ENCODE data around the gene CYS1. TPM values are rescaled to one million over a fixed set of nuclear protein-coding genes. Genes with fewer than 3 reads are reported as not detected.

CYS1 gene
- polyA plus RNA-seq, 3 donors = not detected

DNA sequence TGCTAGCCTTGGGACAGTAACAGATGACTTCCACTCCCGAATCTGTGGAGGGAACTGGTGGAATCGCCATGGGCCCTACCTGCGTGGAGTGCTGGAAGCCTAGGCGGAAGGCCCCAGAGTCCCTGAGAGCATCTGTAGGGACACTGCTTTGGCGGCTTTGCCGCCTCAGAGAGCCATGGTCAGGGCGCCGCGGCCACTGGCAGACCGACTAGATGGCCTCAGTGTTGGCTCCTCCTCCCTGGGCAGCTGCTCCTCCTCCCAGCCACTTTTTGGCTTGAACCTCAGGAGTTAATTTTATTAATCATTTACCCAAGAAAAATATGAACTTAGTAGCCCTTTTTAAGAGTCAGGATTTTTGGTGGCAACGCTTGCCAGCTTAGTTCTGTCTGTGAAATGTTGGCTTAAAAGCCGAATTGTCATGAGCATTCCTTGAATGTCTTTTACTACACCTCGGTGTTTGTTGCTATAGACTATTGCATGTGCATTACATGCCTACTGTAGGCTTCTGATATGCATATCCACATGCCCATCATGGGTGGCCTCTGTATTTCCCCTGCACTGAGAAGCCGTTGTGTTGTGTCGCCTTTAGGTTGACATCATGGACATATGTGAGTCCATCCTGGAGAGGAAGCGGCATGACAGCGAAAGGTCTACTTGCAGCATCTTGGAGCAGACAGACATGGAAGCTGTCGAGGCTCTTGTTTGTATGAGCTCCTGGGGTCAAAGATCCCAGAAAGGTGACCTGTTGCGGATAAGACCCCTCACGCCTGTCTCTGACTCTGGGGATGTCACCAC, 34.5 kb downstream of the CYS1 start:
- H3K4me1 ChIP-seq (ENCODE audit: control insufficient read depth in 1 of 2, insufficient read depth in 2 of 2, low read length in 2 of 2) = peaks cover 16 to 34% of the 10 kb centered on the region in 2 donors
- H3K27me3 ChIP-seq (ENCODE audit: control insufficient read depth in 2 of 2, insufficient read depth in 2 of 2, low read length in 2 of 2) = no peaks in the 10 kb centered on the region
- H3K4me3 Mint-ChIP-seq = no peak overlapping the region
- H3K27ac Mint-ChIP-seq = peak overlapping the region in 2 of 7 donors; percentile 56 to 67
- H3K4me2 ChIP-seq (replicated peaks; ENCODE audit: extremely low read depth, low read length, poor library complexity, severe bottlenecking) = no peak overlapping the region
- TF ChIP-seq, protein P1, sequence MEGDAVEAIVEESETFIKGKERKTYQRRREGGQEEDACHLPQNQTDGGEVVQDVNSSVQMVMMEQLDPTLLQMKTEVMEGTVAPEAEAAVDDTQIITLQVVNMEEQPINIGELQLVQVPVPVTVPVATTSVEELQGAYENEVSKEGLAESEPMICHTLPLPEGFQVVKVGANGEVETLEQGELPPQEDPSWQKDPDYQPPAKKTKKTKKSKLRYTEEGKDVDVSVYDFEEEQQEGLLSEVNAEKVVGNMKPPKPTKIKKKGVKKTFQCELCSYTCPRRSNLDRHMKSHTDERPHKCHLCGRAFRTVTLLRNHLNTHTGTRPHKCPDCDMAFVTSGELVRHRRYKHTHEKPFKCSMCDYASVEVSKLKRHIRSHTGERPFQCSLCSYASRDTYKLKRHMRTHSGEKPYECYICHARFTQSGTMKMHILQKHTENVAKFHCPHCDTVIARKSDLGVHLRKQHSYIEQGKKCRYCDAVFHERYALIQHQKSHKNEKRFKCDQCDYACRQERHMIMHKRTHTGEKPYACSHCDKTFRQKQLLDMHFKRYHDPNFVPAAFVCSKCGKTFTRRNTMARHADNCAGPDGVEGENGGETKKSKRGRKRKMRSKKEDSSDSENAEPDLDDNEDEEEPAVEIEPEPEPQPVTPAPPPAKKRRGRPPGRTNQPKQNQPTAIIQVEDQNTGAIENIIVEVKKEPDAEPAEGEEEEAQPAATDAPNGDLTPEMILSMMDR (IDR thresholded peaks at IDR 0.05) = no peak
- no peak overlapping the region for H3K4me3 ChIP-seq (replicated peaks in 1 of 3; ENCODE audit: low read depth in 2 of 3, low read length in 3 of 3)
- H3K36me3 Mint-ChIP-seq = peaks cover 55 to 66% of the 10 kb centered on the region in 2 donors
- peaks cover 0 to 2% (median 0%) of the 10 kb centered on the region in 7 donors for H3K9me3 Mint-ChIP-seq
- intact Hi-C loops (cut with micrococcal nuclease) = loop anchor here (5.0 to 10.0 kb wide), 3 partner anchors 231 to 491 kb away; partner anchors contain the start of gene ADAM17 (in 1 of the 2)
- 97% methylated on average over 12 of the region's 20 CpGs for WGBS (ENCODE audit: insufficient coverage)
- H3K27ac ChIP-seq (ENCODE audit: low read depth in 1 of 2, low read length in 2 of 2) = no peak overlapping the region
- H3K9ac ChIP-seq (ENCODE audit: insufficient read depth, low read length, poor library complexity, severe bottlenecking) = no peak overlapping the region
- no peak for DNase-seq
- H3K4me1 Mint-ChIP-seq = peaks cover 42% of the 10 kb centered on the region
- no peak overlapping the region for H2AFZ ChIP-seq (ENCODE audit: insufficient read depth, low read depth, low read length, poor library complexity, severe bottlenecking)
- H3K27me3 Mint-ChIP-seq (ENCODE audit: low read depth in 3 of 3) = peaks cover 2 to 21% (median 9%) of the 10 kb centered on the region in 3 donors
- peaks cover 40 to 45% of the 10 kb centered on the region in 2 donors for H3K36me3 ChIP-seq (replicated peaks in 1 of 2; ENCODE audit: control insufficient read depth in 1 of 2, insufficient read depth in 2 of 2, low read length in 2 of 2)
- H3K79me2 ChIP-seq (ENCODE audit: insufficient read depth, low read length) = peaks cover 21% of the 10 kb centered on the region
- H3K9me3 ChIP-seq (replicated peaks in 1 of 2; ENCODE audit: control insufficient read depth in 1 of 2, insufficient read depth in 1 of 2, low read length in 2 of 2) = no peaks in the 10 kb centered on the region
- peaks cover 67% of the 10 kb centered on the region for H4K20me1 ChIP-seq (ENCODE audit: insufficient read depth, low read length)

DNA sequence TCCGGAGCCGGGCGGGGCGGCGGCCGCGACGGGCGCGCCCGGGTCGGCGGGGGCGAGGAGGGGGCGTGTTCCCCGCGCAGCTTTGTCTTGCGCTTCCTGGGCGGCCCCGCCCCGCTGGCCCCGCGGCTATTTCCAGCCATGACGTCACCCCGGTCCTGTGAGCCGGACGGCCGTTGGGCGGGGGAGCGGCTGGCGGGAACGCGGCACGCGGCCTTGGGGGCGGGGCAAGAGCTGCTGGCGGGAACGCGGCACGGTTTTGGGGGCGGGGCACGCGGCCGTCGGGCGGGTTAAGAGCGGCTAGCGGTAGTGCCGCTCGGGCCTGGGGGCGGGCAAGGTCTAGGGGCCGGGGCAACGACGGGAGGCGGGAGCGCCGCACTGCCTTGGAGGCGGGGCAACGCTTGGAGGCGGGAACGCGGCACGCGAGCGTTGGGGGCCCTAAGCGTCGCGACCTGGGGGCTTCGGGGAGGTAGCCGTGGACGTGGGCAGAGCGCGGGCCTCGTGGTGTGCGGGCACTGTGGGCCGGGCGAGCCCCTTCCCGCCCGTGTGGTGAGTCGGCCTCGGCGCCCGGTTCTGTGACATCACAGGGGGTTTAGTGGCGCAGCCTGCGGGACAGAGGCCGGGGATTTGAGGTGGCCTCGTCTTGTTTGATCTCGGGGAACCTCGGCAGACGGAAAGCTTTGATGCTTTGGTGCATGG, 36.2 kb downstream of the CYS1 start:
- H3K27me3 ChIP-seq (ENCODE audit: control insufficient read depth in 2 of 2, insufficient read depth in 2 of 2, low read length in 2 of 2) = no peaks in the 10 kb centered on the region
- H3K4me3 ChIP-seq (replicated peaks in 1 of 3; ENCODE audit: low read depth in 2 of 3, low read length in 3 of 3) = peak overlapping the region; percentile 39 to 57 (median 44)
- WGBS (ENCODE audit: insufficient coverage) = 26% methylated on average over 90 of the region's 90 CpGs
- H3K27ac ChIP-seq (ENCODE audit: low read depth in 1 of 2, low read length in 2 of 2) = peak overlapping the region; percentile 66 to 79
- peaks cover 46% of the 10 kb centered on the region for H3K4me1 Mint-ChIP-seq
- H3K4me2 ChIP-seq (replicated peaks; ENCODE audit: extremely low read depth, low read length, poor library complexity, severe bottlenecking) = peak overlapping the region; percentile 73
- H3K4me1 ChIP-seq (ENCODE audit: control insufficient read depth in 1 of 2, insufficient read depth in 2 of 2, low read length in 2 of 2) = peaks cover 16 to 34% of the 10 kb centered on the region in 2 donors
- peaks cover 0 to 2% (median 0%) of the 10 kb centered on the region in 7 donors for H3K9me3 Mint-ChIP-seq
- peak overlapping the region; percentile 13 to 98 (median 76) for H3K27ac Mint-ChIP-seq
- H3K36me3 ChIP-seq (replicated peaks in 1 of 2; ENCODE audit: control insufficient read depth in 1 of 2, insufficient read depth in 2 of 2, low read length in 2 of 2) = peaks cover 28 to 33% of the 10 kb centered on the region in 2 donors
- peaks cover 50% of the 10 kb centered on the region for H4K20me1 ChIP-seq (ENCODE audit: insufficient read depth, low read length)
- H3K9ac ChIP-seq (ENCODE audit: insufficient read depth, low read length, poor library complexity, severe bottlenecking) = peak overlapping the region; percentile 86
- TF ChIP-seq, protein P1 (IDR thresholded peaks at IDR 0.05) = no peak
- H3K4me3 Mint-ChIP-seq = peak overlapping the region; percentile 73 to 79
- H3K27me3 Mint-ChIP-seq (ENCODE audit: low read depth in 3 of 3) = peaks cover 2 to 25% (median 11%) of the 10 kb centered on the region in 3 donors
- H3K9me3 ChIP-seq (replicated peaks in 1 of 2; ENCODE audit: control insufficient read depth in 1 of 2, insufficient read depth in 1 of 2, low read length in 2 of 2) = no peaks in the 10 kb centered on the region
- no peak overlapping the region for H2AFZ ChIP-seq (ENCODE audit: insufficient read depth, low read depth, low read length, poor library complexity, severe bottlenecking)
- peak; percentile 90 to 97 (median 96) for DNase-seq
- peaks cover 14% of the 10 kb centered on the region for H3K79me2 ChIP-seq (ENCODE audit: insufficient read depth, low read length)
- intact Hi-C loops (cut with micrococcal nuclease) = loop anchor here (10.0 kb wide), 2 partner anchors 229 to 489 kb away; partner anchors contain the start of gene ADAM17 (in 1 of the 2)
- peaks cover 48 to 53% of the 10 kb centered on the region in 2 donors for H3K36me3 Mint-ChIP-seq

Measured in CD14-positive monocyte (primary cell).